ENCODE data around the gene IRF2BP1. TPM values are rescaled to one million over a fixed set of nuclear protein-coding genes. Genes with fewer than 3 reads are reported as not detected.

The IRF2BP1 gene
- total RNA-seq, 1 experiment from 2014 or later = 36.9 TPM

- Mint-ChIP-seq H3K36me3 (ENCODE audit: insufficient read depth, unreplicated experiment) (peaks cover 5% of the 10 kb centered on the region), H3K27me3 (ENCODE audit: unreplicated experiment) (peaks cover 64% of the 10 kb centered on the region), H3K4me3 (ENCODE audit: low read depth, unreplicated experiment) (no peak overlapping the region), H3K27ac (ENCODE audit: unreplicated experiment) (no peak overlapping the region), H3K9me3 (ENCODE audit: low read depth, unreplicated experiment) (no peaks in the 10 kb centered on the region), H3K4me1 (ENCODE audit: low read depth, unreplicated experiment) (peaks cover 9% of the 10 kb centered on the region)
- intact Hi-C loops (cut with micrococcal nuclease; ENCODE audit: unreplicated experiment) = no loop called here
- no peak for TF ChIP-seq CTCF (IDR thresholded peaks at IDR 0.05; ENCODE audit: unreplicated experiment)
- no TSS peak for BruUV-seq (replicated peaks)
- CTCF ChIA-PET = no interaction called here
- DNase-seq = no peak
Measured at GRCh38 chr19:45931055-45931454, 45.1 kb upstream of the IRF2BP1 start.

GRCh38 chr19:45929247-45929646 is 43.3 kb upstream of the IRF2BP1 start:
- CTCF ChIA-PET = no interaction called here
- no peak overlapping the region for H3K27ac Mint-ChIP-seq (ENCODE audit: unreplicated experiment)
- peaks cover 46% of the 10 kb centered on the region for H3K27me3 Mint-ChIP-seq (ENCODE audit: unreplicated experiment)
- H3K36me3 Mint-ChIP-seq (ENCODE audit: insufficient read depth, unreplicated experiment) = peaks cover 5% of the 10 kb centered on the region
- peaks cover 18% of the 10 kb centered on the region for H3K4me1 Mint-ChIP-seq (ENCODE audit: low read depth, unreplicated experiment)
- intact Hi-C loops (cut with micrococcal nuclease; ENCODE audit: unreplicated experiment) = no loop called here
- no peak for TF ChIP-seq CTCF (IDR thresholded peaks at IDR 0.05; ENCODE audit: unreplicated experiment)
- no peaks in the 10 kb centered on the region for H3K9me3 Mint-ChIP-seq (ENCODE audit: low read depth, unreplicated experiment)
- H3K4me3 Mint-ChIP-seq (ENCODE audit: low read depth, unreplicated experiment) = no peak overlapping the region
- DNase-seq = no peak
- BruUV-seq (replicated peaks) = no TSS peak

- CTCF ChIA-PET = interaction anchor here (1.0 kb wide), 3 partner anchors 8 to 89 kb away, joined by 3 to 4 read pairs (median 4); partner anchors contain the start of gene MYPOP
- DNase-seq = peak; percentile 94
- TF ChIP-seq CTCF (IDR thresholded peaks at IDR 0.05; ENCODE audit: unreplicated experiment) = no peak
- intact Hi-C loops (cut with micrococcal nuclease; ENCODE audit: unreplicated experiment) = no loop called here
- H3K4me3 Mint-ChIP-seq (ENCODE audit: low read depth, unreplicated experiment) = peak overlapping the region; percentile 27
- H3K9me3 Mint-ChIP-seq (ENCODE audit: low read depth, unreplicated experiment) = no peaks in the 10 kb centered on the region
- BruUV-seq (replicated peaks) = no TSS peak
- H3K36me3 Mint-ChIP-seq (ENCODE audit: insufficient read depth, unreplicated experiment) = peaks cover 5% of the 10 kb centered on the region
- H3K4me1 Mint-ChIP-seq (ENCODE audit: low read depth, unreplicated experiment) = peaks cover 18% of the 10 kb centered on the region
- H3K27me3 Mint-ChIP-seq (ENCODE audit: unreplicated experiment) = peaks cover 41% of the 10 kb centered on the region
- no peak overlapping the region for H3K27ac Mint-ChIP-seq (ENCODE audit: unreplicated experiment)
Measured at GRCh38 chr19:45927565-45928261, 41.8 kb upstream of the IRF2BP1 start.

GRCh38 chr19:45924891-45925447 is 39.0 kb upstream of the IRF2BP1 start:
- DNase-seq = no peak
- intact Hi-C loops (cut with micrococcal nuclease; ENCODE audit: unreplicated experiment) = no loop called here
- BruUV-seq (replicated peaks) = no TSS peak
- no peak overlapping the region for H3K27ac Mint-ChIP-seq (ENCODE audit: unreplicated experiment)
- H3K4me1 Mint-ChIP-seq (ENCODE audit: low read depth, unreplicated experiment) = peaks cover 23% of the 10 kb centered on the region
- H3K36me3 Mint-ChIP-seq (ENCODE audit: insufficient read depth, unreplicated experiment) = peaks cover 10% of the 10 kb centered on the region
- TF ChIP-seq CTCF (IDR thresholded peaks at IDR 0.05; ENCODE audit: unreplicated experiment) = no peak
- no peak overlapping the region for H3K4me3 Mint-ChIP-seq (ENCODE audit: low read depth, unreplicated experiment)
- H3K27me3 Mint-ChIP-seq (ENCODE audit: unreplicated experiment) = peaks cover 33% of the 10 kb centered on the region
- CTCF ChIA-PET = interaction anchor here (0.7 kb wide), 3 partner anchors 9 to 94 kb away, joined by 4 to 7 read pairs (median 5); no protein-coding TSS in a partner anchor
- no peaks in the 10 kb centered on the region for H3K9me3 Mint-ChIP-seq (ENCODE audit: low read depth, unreplicated experiment)
